ENCODE measurements around the gene CRLF2.

CRLF2 gene

DNA sequence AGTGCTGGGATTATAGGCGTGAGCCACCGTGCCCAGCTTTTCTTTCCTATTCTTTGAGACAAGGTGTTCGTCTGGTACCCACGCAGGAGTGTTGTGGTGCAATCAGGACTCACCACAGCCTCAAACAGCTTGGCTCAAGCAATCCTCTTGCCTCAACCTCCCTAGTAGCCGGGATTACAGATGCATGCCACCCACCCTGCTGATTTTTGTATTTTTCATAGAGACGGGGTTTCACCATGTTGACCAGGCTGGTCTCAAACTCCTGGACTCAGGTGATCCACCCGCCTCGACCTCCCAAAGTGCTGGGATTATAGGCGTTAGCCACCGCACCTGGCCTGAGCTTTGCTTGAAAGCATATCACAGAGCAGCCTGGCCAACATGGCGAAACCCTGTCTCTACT is 1.5 kb upstream of the CRLF2 start:
- Histone ChIP-seq H3K79me2 (ENCODE audit: insufficient read depth, low read length) (peaks cover 5% of the 10 kb centered on the region; the same call in 1 of the 2 replicates), H2AFZ (ENCODE audit: low read length) (no peak overlapping the region), H3F3A (ENCODE audit: low read depth) (no peaks in the 10 kb centered on the region), H3K9me2 (replicated peaks; ENCODE audit: low read depth, low read length) (no peaks in the 10 kb centered on the region), H3K9ac (ENCODE audit: low read depth, low read length, poor library complexity, severe bottlenecking) (no peak overlapping the region), H3K9me3 (ENCODE audit: insufficient read depth, low read depth, low read length) (no peaks in the 10 kb centered on the region), H3K27me3 (ENCODE audit: insufficient read depth, low read length, poor library complexity, severe bottlenecking) (no peaks in the 10 kb centered on the region), H3K36me3 (ENCODE audit: insufficient read depth, low read length) (no peaks in the 10 kb centered on the region), H3K4me3 (ENCODE audit: low read length, poor library complexity, severe bottlenecking) (no peak overlapping the region), H3K4me1 (ENCODE audit: insufficient read depth, low read length, poor library complexity, severe bottlenecking) (no peaks in the 10 kb centered on the region), H3K4me2 (ENCODE audit: low read depth, low read length, poor library complexity, severe bottlenecking) (no peak overlapping the region), H4K20me1 (ENCODE audit: insufficient read depth, low read length, poor library complexity, severe bottlenecking) (no peaks in the 10 kb centered on the region)
- no peak for TF ChIP-seq CTCF (conservative IDR thresholded peaks at IDR 0.05; ENCODE audit: low read length)
- TF ChIP-seq EZH2phosphoT487 (IDR thresholded peaks at IDR 0.05; ENCODE audit: borderline replicate concordance): no peak

GRCh38 chrX:1210844-1211243 is 1.6 kb downstream of the CRLF2 start:
- peak overlapping the region; percentile 48 for H3K4me2 ChIP-seq (ENCODE audit: low read depth, low read length, poor library complexity, severe bottlenecking)
- H4K20me1 ChIP-seq (ENCODE audit: insufficient read depth, low read length, poor library complexity, severe bottlenecking): no peaks in the 10 kb centered on the region
- H2AFZ ChIP-seq (ENCODE audit: low read length): no peak overlapping the region
- no peaks in the 10 kb centered on the region for H3K9me2 ChIP-seq (replicated peaks; ENCODE audit: low read depth, low read length)
- H3K9ac ChIP-seq (ENCODE audit: low read depth, low read length, poor library complexity, severe bottlenecking): no peak overlapping the region
- H3F3A ChIP-seq (ENCODE audit: low read depth): no peaks in the 10 kb centered on the region
- H3K36me3 ChIP-seq (ENCODE audit: insufficient read depth, low read length): no peaks in the 10 kb centered on the region
- H3K9me3 ChIP-seq (ENCODE audit: insufficient read depth, low read depth, low read length): no peaks in the 10 kb centered on the region
- H3K27me3 ChIP-seq (ENCODE audit: insufficient read depth, low read length, poor library complexity, severe bottlenecking): no peaks in the 10 kb centered on the region
- TF ChIP-seq CTCF (conservative IDR thresholded peaks at IDR 0.05; ENCODE audit: low read length) (no peak), EZH2phosphoT487 (IDR thresholded peaks at IDR 0.05; ENCODE audit: borderline replicate concordance) (no peak)
- H3K79me2 ChIP-seq (ENCODE audit: insufficient read depth, low read length): peaks cover 5% of the 10 kb centered on the region; the same call in 1 of the 2 replicates
- H3K4me1 ChIP-seq (ENCODE audit: insufficient read depth, low read length, poor library complexity, severe bottlenecking): peaks cover 2% of the 10 kb centered on the region
- peak overlapping the region; percentile 17 for H3K4me3 ChIP-seq (ENCODE audit: low read length, poor library complexity, severe bottlenecking)

DNA sequence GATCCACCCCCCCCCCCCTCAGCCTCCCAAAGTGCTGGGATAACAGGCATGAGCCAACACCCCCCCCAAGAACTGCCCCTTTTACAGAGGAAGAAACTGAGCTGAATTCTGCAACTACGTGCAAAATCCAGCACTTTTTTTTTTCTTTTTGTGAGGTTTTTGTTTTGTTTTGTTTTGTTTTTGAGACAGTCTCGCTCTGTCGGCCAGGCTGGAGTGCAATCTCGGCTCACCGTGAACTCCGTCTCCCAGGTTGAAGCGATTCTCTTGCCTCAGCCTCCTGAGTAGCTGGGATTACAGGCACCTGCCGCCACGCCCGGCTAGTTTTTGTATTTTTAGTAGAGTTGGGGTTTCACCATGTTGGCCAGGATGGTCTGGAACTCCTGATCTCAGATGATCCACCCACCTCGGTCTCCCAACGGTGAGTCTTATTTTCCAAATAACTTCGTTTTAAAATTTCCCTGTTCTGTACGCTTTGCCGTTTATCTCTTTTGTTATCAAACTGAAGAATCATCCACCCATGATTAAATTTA is 4.9 kb downstream of the CRLF2 start:
- Histone ChIP-seq H3F3A (ENCODE audit: low read depth) (no peaks in the 10 kb centered on the region), H3K4me3 (ENCODE audit: low read length, poor library complexity, severe bottlenecking) (peak overlapping the region; percentile 67), H3K9ac (ENCODE audit: low read depth, low read length, poor library complexity, severe bottlenecking) (peak overlapping the region; percentile 65), H3K79me2 (ENCODE audit: insufficient read depth, low read length) (peaks cover 5% of the 10 kb centered on the region; the same call in 1 of the 2 replicates), H4K20me1 (ENCODE audit: insufficient read depth, low read length, poor library complexity, severe bottlenecking) (no peaks in the 10 kb centered on the region), H3K9me3 (ENCODE audit: insufficient read depth, low read depth, low read length) (no peaks in the 10 kb centered on the region), H3K4me2 (ENCODE audit: low read depth, low read length, poor library complexity, severe bottlenecking) (peak overlapping the region; percentile 70), H3K36me3 (ENCODE audit: insufficient read depth, low read length) (no peaks in the 10 kb centered on the region), H2AFZ (ENCODE audit: low read length) (no peak overlapping the region), H3K4me1 (ENCODE audit: insufficient read depth, low read length, poor library complexity, severe bottlenecking) (peaks cover 2% of the 10 kb centered on the region), H3K27me3 (ENCODE audit: insufficient read depth, low read length, poor library complexity, severe bottlenecking) (no peaks in the 10 kb centered on the region), H3K9me2 (replicated peaks; ENCODE audit: low read depth, low read length) (no peaks in the 10 kb centered on the region)
- no peak for TF ChIP-seq CTCF (conservative IDR thresholded peaks at IDR 0.05; ENCODE audit: low read length)
- no peak for TF ChIP-seq EZH2phosphoT487 (IDR thresholded peaks at IDR 0.05; ENCODE audit: borderline replicate concordance)

Data from Loucy (cell line).